Activated CD4-positive, CD25-positive, alpha-beta regulatory T cell treated with anti-CD3 and anti-CD28 coated beads, Interleukin-2, amount 50 U/mL, for 16 hours (primary cell): Measurements from ENCODE around the gene IFI30.
A peak's percentile ranks its signal among the peaks of the same experiment; 100 is the strongest.
"Not testable (repeated sequence)": the region's sequence is repeated elsewhere in the genome, so short reads cannot be mapped to it uniquely, and the experiment has no call there.

Experiments used
- DNase-seq: peaks from one replicate; pipeline ENCODE4 v3.0.0-alpha.2; 2020; ENCODE audit warnings: low read depth, low spot score

The IFI30 gene

DNA sequence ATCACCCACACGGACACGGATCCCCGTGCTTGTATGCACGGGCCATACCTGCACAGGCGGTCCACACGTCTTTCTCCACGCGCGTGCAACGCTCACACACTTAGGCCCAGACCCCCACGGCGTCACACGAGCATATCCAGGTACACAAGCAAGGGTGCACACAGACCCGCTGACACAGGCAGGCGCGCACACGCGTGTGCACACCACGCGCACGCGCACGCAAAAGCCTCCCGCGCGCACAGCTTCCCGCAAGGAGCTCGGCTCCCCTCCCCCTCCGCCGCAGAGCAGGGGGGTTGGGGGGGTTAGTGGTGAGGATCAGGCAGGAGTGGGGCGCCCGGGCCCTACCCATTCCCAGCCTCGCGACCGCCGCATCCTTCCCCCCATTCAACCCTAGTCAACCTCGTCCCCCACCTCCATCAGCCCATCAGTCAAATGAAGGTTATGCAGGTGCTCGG, 29.8 kb downstream of the IFI30 start:
- peak; percentile 25 for DNase-seq

DNA sequence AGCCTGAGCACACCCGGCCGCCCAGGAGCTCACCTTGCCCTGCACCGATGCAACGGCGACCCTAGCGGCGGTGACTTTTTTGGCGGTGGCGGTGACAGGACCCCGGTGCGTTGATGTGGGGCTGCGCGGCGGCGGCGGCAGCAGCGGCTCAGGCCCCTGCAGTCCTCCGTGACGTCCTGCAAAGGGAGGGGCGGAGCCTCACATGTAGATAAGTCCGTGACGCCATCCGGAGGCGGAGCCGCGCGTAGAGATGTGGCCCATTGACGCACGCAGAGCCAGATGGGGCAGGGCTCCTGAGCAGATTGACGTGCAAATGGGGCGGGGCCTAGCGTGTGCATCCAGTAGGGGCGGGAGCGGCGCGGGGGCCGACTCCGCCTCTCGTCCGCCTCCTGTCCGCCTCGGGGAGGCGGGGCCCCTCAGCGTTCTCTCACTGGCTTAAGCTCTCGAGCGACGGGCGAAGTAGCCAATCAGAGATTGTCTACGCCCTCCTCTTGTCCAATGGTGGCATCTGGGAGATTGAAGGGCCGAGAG, 30.3 kb downstream of the IFI30 start, which contains the start of gene RAB3A:
Gene RAB3A, minus strand, starts transcription at position 180 of the 531 bp plus-strand sequence. CDS start 1,302 bp downstream, outside the sequence.
- DNase-seq: peak; percentile 99

DNA sequence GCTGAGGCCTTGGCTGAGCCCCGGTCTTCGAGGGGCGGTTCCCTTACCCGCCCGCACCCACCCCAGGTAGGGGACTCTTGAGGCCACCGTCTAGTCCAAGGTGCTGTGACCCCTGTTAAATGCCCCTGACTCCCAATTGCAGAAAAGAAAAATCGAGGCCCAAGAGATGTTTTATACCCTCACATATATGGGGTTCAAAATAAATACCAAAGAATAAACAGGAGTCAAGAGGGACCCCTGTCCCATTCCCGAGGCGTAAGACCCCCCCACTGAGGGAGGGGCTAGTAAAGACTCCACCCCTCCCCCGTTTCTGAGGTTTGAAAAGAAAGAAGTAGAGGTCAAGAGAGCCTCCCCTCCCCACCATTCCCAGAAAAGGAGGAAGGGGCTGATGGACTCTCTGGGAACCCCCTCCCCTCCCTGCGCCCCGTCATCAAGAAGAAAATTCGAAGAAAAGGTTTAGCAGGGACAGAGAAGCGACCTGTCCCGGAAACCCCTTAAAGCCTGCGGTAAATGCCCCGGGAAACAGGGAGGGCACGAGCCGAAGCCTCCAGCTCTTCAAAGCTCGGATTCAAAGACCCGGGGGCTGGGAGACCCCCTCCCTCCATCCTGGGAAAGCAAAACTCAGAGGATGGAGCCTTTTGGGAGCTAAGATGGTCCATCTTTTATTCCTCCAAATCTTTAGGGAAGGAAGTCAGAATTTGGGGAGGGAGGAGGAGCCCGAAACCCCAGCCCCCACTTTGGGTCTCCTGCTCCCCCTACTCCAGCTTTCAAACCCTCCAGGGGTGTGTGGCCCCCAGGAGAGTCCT, 31.0 kb downstream of the IFI30 start:
- DNase-seq: no peak

DNA sequence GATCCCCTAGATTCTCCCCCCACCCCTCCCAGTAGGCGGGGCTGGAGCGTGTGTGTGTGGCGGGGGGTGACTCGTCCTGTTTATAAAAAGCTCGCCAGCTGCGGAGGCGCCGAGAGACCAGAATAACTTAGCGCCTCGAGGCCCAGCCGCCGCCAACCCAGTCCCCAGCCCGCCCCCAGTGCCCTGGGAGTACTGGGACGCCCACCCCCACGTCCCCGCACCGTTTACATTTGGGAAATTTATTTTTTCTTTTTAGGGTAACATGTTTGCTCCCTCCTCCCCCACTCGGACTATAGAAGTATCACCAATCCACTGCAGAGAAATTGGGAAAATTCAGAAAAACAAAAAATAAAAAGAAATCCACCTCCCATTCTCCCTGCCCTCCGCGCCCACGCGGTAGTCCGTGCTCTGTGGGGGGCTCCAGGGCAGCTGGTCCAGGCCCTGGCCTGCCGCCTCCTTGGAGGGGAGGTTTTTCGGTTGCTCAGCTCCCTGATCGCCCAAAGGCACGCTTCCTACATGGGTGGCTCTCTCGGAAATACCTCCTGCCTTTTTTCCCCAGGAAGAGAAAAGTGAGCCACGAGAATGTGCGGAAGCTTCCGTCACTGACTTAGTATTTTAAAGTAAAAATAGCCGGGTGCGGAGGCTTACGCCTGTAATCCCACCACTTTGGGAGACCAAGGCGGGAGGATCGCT, 31.7 kb downstream of the IFI30 start:
- DNase-seq: peak; percentile 26

DNA sequence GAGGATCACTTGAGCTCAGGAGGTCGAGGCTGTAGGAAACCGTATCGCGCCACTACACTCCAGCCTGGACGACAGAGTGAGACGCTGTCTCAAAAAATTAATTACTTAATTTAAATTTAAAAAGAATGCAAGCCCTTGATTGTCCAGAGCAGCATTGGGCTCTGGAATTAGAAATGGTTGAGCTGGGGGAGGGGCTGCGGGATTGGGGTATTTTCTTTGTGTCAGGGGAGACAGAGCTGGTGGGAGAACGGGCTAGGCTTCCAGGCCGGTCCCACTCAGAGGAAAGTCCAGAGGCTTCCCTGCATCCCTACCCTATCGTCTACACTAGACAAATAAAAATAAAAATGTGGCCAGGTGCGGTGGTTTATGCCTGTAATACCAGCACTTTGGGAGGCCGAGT, 32.4 kb downstream of the IFI30 start:
- no peak for DNase-seq

DNA sequence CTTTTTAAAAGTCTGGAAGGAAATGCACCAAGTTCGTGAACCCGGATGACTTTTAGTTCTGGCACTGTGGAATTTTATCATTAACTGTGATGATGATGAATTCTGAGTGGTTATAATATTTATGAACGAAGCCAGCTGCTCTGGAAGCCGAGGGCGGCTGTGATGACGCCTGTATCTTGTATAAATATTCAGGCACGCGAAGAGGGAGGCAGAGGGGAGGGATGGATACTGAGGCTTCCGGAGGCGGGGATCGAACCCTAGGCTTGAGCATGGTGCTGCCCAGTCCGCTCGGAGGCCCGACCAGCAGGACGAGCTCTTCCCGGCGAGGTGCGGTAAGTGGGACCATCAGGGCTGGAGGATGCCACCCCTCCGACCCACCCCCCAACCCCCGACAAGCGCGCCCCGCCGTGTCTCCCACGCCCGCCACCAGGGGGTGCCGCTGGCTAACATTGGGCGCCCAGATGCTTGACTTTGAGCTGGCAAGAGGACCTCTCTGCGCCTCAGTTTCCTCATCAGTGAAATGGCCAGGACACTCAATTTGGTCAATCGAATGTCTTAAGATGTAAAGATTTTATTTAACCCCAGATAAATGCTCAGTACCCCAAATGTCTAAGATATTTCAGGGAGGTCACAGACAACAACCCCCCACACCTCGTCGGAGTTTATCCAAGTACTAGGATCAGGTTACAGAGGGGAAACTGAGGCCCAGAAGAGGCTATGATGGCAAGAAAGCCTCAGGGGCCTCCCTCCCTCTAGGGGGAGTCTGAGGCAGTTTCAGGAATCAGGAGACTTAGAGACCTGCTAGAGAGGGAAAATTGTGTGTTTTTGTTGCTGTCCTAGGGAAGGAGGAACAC, 34.7 kb downstream of the IFI30 start:
- DNase-seq: peak; percentile 24

DNA sequence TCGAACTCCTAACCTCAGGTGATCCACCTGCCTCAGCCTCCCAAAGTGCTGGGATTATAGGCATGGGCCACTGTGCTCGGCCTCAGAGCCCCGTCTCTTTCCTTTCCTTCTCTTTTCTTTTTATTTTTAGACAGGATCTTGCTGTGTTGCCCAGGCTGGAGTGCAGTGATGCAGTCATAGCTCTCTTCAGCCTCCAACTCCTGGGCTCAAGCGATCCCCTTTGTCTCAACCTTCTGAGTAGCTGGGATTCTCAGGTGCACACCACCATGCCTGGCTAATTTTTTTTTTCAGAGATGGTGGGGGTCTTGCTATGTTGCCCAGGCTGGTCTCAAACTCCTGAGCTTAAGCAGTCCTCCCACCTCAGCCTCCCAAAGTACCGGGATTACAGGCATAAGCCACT, 36.3 kb downstream of the IFI30 start:
- not testable (repeated sequence) for DNase-seq

DNA sequence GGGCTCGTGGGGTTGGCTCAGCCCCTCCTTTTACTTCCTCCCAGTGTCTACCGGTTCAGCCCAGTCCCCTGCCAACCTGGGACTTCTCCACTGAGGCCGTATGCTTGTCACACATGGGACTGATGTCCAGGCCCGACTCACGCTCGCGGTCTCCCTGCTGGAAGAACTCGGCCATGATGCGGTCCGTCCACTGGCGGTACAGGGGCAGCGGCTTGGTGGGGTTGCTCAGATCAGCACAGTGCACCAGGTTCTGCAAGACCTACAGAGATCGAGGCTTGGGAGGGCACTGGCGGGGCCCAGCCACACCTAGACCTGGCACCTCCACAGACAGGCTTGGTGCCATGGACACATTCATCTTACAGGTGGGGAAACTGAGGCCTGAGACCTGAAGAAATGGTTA, 38.1 kb downstream of the IFI30 start:
- no peak for DNase-seq

DNA sequence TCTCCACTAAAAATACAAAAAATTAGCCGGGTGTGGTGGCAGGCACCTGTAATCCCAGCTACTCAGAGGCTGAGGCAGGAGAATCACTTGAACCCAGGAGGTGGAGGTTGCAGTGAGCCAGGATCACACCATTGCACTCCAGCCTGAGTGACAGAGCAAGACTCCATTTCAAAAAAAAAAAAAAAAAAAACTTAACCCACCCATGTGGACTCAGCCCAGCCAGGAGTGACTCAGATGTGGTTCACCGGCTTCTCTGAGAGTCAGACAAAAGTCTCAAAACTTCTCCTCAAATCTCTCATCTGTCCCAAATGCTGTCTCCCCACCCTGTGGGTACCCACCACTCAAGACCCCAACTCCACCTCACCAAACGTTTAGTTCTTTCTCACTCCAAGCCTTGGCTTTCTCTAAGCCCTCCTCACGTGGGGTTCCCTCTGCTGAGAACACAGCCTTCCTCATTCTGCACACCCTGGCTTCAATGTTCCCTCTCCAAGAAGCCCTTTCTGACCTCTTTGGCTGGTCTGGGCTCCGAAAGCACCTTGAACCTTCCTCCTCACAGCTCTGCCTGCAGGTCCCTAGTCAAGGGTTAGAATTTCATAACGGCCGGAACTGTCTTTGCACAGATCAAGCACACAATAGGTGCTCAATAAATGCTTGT, 41.3 kb downstream of the IFI30 start:
- no peak for DNase-seq

DNA sequence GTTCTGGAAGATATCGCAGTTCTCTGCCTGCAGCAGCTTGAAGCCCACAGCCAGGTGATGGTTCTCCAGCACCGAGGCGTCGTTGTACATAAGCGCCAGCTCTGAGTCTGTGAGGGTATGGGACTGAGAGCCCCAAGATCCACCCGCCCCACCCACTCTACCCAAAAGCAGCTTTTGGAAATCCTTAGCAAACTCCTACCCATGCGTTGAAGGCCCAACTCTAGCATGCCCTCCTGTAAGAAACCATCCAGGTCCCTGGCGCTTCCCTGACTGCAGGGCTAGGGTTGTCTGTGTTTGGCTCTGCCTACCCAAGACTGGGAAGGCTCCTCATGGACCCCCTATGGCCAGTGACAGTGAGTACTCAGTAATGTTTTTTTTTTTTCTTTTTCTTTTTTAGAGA, 43.2 kb downstream of the IFI30 start:
- no peak for DNase-seq

DNA sequence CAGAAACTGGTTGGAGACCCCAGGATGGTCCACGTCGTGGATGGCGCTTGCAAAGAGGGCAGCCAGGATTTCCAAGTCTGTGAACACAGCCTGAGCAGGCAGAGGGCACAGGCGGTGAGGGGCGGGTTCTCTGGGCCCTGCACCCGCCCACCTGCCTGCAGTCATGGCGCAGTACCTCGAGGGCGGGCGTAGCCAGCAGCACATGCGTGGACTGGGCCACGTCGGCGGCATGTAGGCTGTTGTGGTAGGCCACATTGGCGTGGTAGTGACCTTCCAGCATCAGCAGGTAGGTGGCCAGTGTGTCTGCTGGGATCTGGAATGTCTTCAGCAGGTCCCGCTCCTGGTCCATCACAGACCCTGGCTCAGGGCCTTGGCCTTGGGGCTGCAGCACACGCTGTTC, 44.5 kb downstream of the IFI30 start:
- DNase-seq: no peak

DNA sequence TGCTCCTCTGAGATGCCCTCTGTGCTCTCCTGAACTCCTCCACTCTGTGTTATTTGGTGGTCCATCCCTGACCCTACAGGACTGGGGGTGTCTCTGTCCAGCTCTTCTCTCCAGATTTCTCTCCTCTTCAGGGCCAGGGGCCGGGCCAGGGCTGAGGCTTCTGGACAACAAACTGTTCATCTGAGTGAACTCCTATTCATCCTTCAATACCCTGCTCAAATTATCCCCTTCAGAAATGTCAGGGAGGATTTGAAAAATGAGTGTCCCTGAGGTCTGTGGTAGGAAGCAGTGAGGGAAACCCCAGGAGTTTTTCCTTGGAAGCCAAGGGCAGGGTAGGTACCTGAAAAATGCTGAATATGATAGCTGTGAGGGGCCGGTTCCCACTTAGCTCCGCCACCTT, 45.0 kb downstream of the IFI30 start:
- no peak for DNase-seq

DNA sequence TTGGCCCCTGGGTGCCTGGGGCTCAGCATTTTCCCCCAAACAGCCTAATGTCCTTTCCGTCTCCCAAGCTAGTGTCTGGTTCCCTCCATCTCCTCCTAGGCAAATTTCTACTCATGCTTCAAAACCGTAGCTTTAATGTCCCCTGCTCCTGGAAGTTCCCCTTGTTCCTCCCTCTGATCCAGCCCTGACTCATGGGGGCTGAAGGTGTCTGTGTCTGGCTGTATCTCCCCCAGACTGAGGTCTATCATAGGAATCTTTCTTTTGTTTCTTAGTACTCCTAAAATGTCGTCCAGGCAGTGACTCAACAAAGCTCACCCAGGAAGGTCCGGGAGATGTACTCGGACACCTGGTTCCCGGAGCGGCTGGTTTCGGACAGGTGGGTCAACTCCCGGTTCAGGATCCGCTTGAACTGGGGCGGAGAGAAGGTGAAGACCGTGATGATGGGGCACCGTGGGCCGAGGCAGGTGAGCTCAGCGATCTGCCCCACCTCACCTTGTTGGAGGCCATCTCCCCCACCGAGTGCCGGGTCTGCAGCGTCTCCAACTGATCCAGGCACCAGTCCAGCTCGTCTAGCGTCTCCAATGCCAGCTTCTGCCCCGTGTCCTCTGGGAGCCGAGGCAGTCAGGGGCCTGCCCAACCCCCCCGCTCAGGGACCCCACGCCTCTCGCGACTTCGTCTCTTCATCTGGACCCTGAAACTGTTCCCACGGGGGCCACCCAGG, 46.5 kb downstream of the IFI30 start:
- DNase-seq: no peak

DNA sequence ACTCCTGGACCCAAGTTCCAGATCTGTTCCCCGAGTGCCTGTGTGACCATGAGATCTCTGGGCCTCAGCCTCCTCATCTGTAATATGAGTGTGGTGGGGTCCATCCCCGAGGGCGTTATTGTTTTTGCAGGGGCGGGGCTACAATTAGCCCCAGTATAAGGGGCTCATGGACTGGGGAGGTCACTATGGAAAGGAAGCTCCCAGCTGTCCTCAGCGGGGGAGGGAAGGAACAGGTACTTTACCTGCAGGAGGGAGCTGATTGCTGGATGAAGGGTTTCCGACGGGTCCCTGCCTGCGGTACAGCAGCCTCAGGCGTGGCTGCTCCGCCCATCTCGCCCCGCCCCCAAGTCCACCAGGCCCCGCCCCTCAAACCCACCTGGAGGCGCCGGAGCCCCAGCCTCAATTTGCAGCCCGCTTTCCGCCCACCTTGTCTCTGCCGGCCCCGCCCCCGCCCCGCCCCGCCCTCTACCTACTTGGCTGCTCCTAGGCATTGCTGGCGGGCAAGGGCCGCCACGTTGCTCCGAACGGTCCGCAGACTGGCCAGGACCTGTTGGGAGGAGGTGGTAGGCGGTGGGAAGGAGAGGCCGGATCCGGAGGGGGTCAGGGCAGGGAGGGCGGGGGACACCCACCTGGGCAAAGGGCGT, 47.1 kb downstream of the IFI30 start:
- DNase-seq: no peak

DNA sequence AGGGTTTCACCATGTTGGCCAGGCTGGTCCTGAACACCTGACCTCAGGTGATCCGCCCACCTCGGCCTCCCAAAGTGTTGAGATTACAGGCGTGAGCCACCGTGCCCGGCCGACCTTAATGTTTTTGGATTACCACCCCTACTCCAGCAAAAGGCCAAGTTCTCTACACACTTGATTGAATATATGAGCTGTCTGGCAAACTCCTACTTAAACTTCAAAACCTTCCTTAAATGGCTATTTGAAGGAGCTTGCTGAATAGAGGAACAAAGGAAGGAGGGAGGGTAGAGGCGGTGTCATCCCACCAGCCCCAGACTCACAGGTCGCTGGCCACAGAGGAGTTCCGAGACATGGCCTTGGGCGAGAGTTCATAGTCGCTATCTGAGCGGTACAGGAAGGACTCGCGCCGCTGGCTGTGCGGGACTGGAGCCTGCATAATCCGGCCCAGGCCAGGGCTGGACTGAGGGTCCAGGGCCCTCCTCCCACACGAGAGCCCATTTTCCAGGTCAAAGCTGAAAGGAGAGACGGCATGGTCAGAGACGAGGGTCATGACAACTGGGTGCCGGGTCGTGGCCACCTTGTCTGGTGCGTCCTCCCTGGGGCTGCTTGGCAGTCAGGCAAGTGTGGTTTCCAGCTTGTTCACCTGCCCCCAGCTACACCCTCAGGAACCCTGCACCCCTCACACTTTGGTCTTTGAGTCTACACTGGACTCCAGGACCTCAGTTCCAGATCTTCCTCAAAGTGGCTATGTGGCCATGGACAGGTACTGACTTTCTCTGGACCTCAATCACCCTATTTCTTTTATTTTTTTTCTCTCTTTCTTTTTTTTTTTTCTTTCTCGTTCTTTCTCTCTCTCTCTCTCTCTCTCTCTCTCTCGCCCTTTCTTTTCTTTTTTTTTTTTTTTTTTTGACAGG, 48.5 kb downstream of the IFI30 start:
- DNase-seq: no peak

DNA sequence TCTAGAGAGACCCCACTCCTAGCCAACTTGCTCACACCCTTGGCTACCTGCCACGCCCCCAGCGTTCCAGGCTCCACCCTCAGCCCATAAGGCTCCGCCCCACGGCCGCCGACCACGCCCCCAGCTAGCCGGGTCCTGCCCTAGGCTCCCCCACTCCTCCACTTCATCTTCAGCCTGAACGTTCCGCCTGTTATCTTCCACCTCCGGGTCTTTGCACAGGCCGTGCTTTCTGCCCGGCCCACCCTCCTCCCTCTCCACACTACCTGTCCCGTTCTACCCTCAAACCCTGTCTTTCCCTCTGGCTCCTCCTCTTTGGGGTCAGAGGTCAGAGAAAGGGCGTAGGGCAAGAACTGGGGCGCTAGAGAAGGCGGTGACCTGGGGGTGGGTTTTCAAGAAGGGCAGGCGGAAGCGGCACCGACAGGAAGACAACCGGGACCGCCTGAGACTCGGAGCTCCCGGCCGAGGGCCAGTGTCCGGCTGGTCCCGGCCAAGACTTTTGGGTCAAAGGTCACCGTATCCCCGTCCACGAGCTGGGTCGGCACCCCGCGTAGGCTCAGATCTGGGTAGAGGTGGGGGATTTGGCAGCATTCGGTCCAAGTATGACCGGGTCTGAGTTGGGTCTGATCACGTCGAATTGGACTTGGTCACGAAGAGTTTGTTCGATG, 50.4 kb downstream of the IFI30 start:
- no peak for DNase-seq

DNA sequence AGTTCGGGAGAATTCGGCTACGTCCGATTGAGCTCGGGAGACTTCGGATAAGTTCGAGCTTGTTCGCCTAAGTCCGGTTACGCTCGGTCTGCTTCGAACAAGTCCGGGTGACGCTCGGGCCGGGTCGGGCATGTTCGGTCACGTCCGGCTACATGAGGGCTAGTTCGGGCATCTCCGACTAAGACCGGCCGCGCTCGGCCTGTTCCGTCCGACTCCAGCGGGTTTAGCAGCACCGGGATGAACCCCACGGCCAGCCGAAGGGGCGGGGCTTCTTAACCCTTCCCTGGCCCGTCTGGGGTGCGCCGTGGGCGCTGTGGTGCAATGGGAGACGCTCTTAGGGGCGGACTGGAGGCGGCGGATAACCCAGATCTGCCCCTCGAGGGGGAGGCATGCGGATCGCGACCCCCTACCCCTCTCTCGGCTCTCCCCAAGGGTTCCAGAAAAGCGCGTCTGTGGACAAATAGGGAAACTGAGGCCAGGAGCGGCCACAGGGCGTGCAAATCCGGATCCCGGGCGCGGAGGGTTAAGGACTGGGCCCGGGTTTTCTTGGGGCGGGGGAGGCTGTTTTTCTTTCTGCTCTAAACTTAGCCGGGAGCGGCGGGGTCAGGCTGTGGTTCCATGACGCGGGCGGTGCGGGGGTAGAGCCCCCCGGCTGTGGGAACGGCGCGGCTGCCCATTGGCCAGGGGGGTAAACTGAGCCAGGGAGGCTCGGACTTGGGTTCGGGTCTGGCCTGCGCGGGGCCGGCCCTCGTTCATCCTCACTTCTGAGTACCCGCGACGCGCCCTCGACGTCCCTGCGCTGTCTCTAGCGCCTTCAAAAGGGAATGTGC, 51.1 kb downstream of the IFI30 start:
- peak; percentile 68 for DNase-seq

DNA sequence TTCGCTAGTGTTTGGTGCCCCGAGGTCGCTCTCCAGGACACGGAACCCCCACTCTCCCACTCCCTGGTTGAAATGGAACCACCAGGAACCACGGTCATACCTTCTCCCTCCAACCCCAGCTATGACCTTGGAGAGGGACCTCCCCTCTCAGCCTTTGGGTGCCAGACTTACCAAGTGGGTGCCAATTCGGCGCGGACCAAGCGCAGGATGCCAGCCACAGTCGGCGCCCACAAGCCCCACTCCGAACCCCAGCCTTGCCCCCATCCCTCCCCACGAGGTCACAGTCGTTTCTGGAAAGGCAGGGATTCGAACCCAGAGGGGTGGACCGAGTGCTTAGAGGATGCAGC, 51.7 kb downstream of the IFI30 start:
- DNase-seq: no peak
